ENCODE data around the gene SRSF3. TPM values are rescaled to one million over a fixed set of nuclear protein-coding genes. Genes with fewer than 3 reads are reported as not detected.
A peak's percentile ranks its signal among the peaks of the same experiment; 100 is the strongest.
"Not testable (repeated sequence)": the region's sequence is repeated elsewhere in the genome, so short reads cannot be mapped to it uniquely, and the experiment has no call there.

Gene SRSF3
- total RNA-seq, 1 experiment from 2014 or later: 171 TPM

DNA sequence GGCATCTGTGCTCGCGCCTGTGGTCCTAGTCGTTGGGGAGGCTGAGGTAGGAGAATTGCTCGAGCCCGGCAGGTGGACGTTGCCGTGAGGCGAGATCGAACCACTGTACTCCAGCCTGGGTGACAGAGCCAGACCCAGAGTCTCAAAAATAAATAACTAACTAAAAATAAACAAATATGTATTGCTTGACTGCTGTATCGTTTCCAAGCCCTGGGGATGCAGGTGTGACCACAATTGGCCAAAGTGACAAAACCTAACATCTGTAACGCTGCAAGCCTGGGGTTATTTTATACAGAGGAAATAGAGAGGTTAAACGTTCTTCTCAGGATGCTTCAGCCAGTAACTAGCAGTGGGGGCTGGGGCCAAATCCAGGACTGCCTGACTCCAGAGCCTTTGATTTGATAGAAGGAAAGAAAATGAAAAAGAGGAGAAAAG, 1.9 kb upstream of the SRSF3 start:
- no peak for DNase-seq
- peaks cover 9% of the 10 kb centered on the region for H3K36me3 ChIP-seq (replicated peaks; ENCODE audit: control insufficient read depth, insufficient read depth, low read length)
- no peak overlapping the region for H3K4me3 ChIP-seq (ENCODE audit: insufficient read depth, low read depth, low read length)
- H3K27me3 ChIP-seq (ENCODE audit: control insufficient read depth, insufficient read depth, low read length): no peaks in the 10 kb centered on the region

DNA sequence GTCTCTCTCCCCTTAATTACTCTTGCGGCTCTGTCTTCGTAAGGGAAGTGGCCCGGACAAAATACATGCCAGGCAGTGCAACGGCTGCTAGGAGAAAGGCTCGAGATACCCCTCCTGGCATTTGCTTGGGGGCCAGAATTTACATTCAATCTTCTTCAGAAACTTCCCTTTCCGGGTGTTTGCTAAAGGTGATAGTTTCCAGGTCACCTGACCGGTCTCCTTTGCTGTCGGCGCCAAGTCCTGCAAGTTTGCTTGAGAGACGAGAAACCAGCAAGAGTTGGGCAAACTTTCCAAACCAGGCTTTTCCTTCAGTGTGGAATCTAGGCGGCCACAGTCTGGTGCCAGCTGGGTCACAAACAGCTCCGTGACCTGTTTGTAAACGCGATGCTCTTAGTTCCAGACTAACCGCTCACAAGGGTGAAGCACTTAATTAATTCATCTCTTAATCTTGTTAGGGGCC, 563 bp upstream of the SRSF3 start:
- no peaks in the 10 kb centered on the region for H3K27me3 ChIP-seq (ENCODE audit: control insufficient read depth, insufficient read depth, low read length)
- H3K36me3 ChIP-seq (replicated peaks; ENCODE audit: control insufficient read depth, insufficient read depth, low read length): peaks cover 21% of the 10 kb centered on the region
- peak overlapping the region; percentile 94 for H3K4me3 ChIP-seq (ENCODE audit: insufficient read depth, low read depth, low read length)
- peak; percentile 61 for DNase-seq

DNA sequence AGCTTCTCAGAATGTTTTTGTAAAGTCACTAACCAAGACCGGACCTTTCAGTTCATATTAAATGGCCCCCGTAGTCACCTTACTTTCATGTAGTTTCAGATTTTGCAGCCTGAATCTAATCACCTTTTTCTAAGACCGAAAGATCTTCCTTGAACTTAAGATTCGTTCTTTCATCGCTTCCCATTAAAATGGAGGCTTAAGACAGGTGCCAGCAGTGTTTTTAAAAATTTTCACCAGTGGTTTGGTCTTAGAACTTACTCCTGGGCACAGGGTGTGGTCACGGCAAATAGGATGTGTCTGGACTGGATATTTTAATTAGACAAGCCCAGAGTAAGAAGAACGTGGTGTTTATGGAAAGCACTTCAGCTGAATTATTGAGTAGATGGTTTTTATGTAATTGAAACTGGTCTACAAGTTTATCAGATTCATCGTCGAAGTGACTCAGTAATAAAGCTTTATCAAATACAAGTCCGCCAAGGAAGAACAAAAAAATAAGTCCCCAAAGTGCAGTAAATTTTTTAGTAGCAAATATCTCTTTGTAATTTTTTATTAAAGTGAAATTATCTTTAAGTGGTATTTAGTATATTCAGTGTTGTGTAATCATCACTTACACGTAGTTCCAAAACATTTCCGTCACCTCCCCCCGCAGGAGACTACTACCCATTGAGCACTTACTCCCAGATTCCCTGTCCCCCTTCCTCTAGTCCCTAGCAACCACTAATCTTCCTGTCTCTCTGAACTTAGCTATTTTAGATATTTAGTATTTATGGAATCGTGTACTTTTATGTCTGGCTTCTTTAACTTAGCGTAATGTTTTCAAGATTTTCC, 868 bp downstream of the SRSF3 start:
- H3K4me3 ChIP-seq (ENCODE audit: insufficient read depth, low read depth, low read length): peak overlapping the region; percentile 94
- H3K36me3 ChIP-seq (replicated peaks; ENCODE audit: control insufficient read depth, insufficient read depth, low read length): peaks cover 34% of the 10 kb centered on the region
- H3K27me3 ChIP-seq (ENCODE audit: control insufficient read depth, insufficient read depth, low read length): no peaks in the 10 kb centered on the region
- peak; percentile 49 for DNase-seq

DNA sequence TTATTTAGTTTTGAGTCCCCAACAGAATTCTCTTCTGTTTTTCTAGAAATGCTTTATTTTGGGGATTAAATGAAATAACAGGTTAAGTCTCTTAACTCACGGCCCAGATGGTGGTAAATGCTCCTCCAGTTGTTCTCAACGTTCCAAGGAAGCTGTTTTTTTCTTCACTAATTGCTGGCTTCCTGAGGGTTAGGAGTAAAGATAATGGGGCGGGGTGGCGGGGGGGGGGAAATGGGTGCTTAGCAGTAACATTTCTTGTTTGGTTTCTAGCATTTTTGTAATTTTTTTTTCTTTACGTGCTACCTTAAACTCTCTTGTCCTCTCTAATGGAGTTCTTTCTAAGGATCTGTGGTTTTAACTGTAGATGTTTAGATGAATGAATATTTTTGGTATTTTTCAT, 2.2 kb downstream of the SRSF3 start:
- Histone ChIP-seq H3K36me3 (replicated peaks; ENCODE audit: control insufficient read depth, insufficient read depth, low read length) (peaks cover 46% of the 10 kb centered on the region), H3K27me3 (ENCODE audit: control insufficient read depth, insufficient read depth, low read length) (no peaks in the 10 kb centered on the region), H3K4me3 (ENCODE audit: insufficient read depth, low read depth, low read length) (peak overlapping the region; percentile 94)
- DNase-seq: no peak

DNA sequence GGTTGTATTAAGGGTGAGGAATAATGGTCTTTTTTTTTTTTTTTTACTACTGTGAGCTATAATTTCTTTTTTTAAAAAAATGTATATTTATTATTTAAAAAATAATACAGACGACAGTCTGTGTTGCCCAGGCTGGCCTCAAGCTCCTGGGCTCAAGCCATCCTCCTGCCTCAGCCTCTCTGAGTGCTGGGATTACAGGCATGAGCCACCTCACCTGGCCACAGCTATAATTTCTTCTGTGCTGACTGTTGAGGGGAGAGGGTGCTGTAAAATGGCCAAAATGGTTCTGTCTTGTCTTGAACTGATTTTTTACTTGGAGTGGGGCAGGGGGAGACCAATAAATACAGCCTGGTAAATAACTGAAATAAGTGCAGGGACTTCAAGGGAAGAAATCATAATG, 3.6 kb downstream of the SRSF3 start:
- Histone ChIP-seq H3K27me3 (ENCODE audit: control insufficient read depth, insufficient read depth, low read length) (no peaks in the 10 kb centered on the region), H3K4me3 (ENCODE audit: insufficient read depth, low read depth, low read length) (peak overlapping the region; percentile 94; the same call in 1 of the 2 replicates), H3K36me3 (replicated peaks; ENCODE audit: control insufficient read depth, insufficient read depth, low read length) (peaks cover 58% of the 10 kb centered on the region)
- no peak for DNase-seq

DNA sequence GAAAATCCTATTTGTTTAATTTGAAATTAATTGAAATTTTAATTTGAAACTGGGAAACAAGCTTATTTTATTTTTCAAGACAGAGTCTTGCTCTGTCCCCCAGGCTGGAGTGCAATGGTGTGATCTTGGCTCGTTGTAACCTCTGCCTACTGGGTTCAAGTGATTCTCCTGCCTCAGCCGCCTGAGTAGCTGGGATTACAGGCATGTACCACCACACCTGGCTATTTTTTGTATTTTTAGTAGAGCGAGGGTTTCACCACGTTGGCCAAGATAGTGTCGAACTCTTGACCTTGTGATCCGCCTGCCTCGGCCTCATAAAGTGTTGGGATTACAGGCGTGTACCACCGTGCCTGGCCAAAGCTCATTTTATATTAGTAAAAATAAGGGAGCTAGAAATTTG, 4.2 kb downstream of the SRSF3 start:
- no peak for DNase-seq
- peaks cover 63% of the 10 kb centered on the region for H3K36me3 ChIP-seq (replicated peaks; ENCODE audit: control insufficient read depth, insufficient read depth, low read length)
- H3K4me3 ChIP-seq (ENCODE audit: insufficient read depth, low read depth, low read length): no peak overlapping the region
- H3K27me3 ChIP-seq (ENCODE audit: control insufficient read depth, insufficient read depth, low read length): no peaks in the 10 kb centered on the region

DNA sequence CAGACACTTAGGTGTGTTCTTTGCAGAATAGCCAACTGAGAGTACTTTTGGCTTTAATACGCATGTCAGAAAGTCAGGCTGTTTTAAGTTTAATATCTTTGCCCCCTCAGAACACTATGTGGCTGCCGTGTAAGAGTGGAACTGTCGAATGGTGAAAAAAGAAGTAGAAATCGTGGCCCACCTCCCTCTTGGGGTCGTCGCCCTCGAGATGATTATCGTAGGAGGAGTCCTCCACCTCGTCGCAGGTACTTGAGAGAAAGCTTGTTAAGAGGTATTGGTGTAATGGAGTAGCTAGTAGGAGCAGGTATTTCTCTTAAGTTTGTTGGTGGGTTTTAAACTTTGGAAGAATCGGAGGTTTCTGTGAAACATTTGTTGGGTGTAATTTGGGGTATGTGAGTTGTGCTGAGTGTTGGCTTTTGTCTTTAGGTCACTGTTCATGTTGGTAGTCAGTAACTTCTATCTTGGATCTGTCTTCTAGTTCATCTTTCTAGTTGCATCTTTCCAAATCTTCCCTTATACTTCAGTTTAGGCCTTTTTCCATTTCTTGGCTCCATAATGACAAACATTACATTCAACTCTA, 4.7 kb downstream of the SRSF3 start:
- Histone ChIP-seq H3K27me3 (ENCODE audit: control insufficient read depth, insufficient read depth, low read length) (no peaks in the 10 kb centered on the region), H3K36me3 (replicated peaks; ENCODE audit: control insufficient read depth, insufficient read depth, low read length) (peaks cover 68% of the 10 kb centered on the region), H3K4me3 (ENCODE audit: insufficient read depth, low read depth, low read length) (no peak overlapping the region)
- DNase-seq: no peak

DNA sequence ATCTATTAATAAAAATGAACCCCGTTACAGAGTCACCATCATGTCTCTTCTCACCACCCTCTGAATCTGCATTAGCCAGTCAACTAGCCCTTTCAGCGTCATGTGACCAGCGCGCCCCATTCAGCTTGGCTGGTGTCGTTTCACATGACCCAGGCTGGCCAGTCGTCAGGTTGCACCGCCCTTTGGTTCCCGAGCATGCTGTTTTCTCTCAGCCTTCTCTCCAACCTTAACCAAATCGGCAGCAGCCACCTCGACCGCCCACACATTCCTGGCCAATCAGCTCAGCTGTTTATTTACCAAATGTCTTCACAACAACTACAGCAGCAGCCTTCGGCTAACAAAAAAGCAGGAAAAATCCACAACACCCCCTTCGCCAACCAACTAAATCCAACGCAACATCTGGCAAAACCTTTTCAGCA, 5.6 kb downstream of the SRSF3 start:
- Histone ChIP-seq H3K4me3 (ENCODE audit: insufficient read depth, low read depth, low read length) (no peak overlapping the region), H3K27me3 (ENCODE audit: control insufficient read depth, insufficient read depth, low read length) (no peaks in the 10 kb centered on the region), H3K36me3 (replicated peaks; ENCODE audit: control insufficient read depth, insufficient read depth, low read length) (peaks cover 75% of the 10 kb centered on the region)
- peak; percentile 47 for DNase-seq

DNA sequence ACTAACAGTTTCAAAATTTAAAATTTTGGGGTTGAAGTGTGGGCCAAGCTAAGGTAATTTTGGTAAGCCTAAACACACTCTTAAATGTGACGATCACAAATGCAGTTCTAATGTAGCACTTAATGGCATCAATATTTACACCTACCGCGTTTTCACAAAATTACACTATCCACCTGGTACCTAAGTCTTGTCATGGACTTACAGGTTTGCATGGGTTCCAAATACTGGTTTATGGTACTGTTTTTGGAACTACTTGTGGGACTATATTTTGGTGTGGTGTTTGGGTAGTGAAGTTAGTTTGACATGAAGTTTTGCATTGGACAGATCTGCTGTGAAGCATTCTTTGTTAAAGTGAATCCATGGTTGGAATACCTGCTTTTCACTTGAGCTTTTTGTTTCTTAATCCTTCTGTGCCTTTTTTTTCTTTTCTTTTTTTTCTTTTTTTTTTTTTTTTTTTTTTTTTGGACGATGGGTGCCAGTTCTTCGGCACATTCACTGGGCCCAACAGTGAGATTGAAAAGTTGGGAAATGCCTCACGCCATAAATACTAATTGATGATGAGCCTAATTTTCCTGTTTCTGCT, 6.5 kb downstream of the SRSF3 start:
- Histone ChIP-seq H3K27me3 (ENCODE audit: control insufficient read depth, insufficient read depth, low read length) (no peaks in the 10 kb centered on the region), H3K4me3 (ENCODE audit: insufficient read depth, low read depth, low read length) (no peak overlapping the region), H3K36me3 (replicated peaks; ENCODE audit: control insufficient read depth, insufficient read depth, low read length) (peaks cover 80% of the 10 kb centered on the region)
- DNase-seq: no peak

DNA sequence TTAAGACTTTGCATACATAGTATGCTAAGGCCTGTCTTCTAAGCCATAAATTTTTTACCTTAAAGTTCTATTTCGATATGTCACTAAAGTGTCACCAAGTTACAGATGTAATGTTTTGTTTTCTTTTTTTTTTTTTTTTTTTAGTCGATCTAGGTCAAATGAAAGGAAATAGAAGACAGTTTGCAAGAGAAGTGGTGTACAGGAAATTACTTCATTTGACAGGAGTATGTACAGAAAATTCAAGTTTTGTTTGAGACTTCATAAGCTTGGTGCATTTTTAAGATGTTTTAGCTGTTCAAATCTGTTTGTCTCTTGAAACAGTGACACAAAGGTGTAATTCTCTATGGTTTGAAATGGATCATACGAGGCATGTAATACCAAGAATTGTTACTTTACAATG, 7.7 kb downstream of the SRSF3 start:
- H3K27me3 ChIP-seq (ENCODE audit: control insufficient read depth, insufficient read depth, low read length); DNase-seq; H3K4me3 ChIP-seq (ENCODE audit: insufficient read depth, low read depth, low read length): not testable (repeated sequence)
- peaks cover 80% of the 10 kb centered on the region for H3K36me3 ChIP-seq (replicated peaks; ENCODE audit: control insufficient read depth, insufficient read depth, low read length)

DNA sequence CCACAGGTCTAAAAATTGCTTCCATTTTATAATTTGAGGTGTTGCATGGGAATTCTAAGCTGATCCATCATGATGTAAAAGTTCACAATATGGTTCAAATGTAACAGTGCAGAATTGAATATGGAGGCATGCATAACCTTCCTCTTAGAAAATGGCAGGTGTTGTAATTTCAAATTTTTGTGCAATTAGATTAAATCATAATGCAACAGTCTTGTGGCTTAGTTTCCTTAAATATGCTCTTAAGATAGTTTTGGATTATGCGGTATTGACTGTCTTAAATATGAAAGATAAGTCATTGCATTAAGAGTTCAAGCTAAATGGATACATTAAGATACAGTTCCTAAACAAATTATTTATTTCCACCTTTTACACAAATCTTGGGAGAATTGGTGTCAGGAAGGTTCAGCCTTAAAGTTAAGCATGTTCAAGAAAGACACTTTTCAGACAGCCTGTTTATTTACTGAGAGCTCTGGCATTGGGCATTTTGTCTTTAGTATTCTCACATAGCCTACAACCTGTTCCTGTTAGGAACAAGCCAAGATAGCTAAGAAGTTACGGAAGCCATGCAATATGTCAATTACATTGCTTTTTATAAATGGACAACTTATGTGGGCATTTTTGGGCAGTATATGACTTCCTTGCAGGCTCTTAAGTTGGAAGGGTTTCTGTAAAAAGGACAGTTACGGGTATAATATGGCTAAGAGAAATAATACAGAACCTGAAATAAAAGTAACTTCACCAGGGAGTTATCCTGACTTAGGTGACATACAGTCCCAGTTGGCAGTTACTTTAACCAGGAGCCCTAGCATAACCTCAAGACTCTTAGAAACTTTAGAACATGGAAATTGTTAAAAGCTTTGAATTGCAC, 9.3 kb downstream of the SRSF3 start:
- H3K4me3 ChIP-seq (ENCODE audit: insufficient read depth, low read depth, low read length): no peak overlapping the region

DNA sequence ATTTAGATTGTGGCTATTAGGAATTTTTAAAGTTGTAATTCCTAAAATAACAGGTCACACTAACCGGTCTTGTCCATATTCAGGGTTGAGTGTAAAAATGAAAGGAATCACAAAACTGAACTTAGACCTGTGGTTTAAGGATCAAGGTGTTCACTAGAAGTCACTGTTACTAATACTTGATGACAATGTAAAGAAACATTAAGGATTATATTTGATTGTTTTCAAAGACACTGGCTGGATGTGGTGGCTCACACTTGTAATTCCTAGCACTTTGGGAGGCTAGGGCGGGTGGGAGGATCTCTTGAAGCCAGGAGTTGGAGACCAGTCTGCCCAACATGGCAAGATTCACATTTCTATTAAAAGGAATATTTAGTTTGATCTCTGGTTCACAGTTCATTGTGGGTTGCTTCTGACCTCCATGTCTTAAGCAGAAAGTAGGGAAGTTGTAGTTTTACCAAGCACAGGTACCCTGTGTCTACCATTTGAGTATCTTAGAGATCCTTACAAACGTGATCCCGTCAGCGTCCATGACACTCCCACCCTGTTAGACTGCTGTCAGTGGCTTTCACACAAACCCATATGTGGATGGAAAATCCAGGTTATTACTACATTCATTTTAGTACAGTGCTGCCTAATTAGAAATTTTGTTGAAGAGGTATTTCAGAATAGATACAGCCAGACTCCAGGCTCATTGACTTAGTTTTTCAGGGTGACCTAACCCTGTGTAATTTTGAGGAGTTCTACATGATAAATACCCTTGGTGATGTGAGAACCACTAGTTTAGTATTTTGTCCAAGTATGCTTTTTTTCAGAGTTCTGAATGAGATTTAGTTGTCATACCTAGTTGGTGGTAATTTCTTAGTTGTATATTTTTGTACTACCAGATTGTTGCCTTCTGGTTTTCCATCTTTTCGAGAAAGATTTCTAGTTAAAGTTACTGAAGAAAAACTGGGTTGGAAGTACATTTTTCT, 10.2 kb downstream of the SRSF3 start:
- H3K27me3 ChIP-seq (ENCODE audit: control insufficient read depth, insufficient read depth, low read length): no peaks in the 10 kb centered on the region
- no peak for DNase-seq
- H3K36me3 ChIP-seq (replicated peaks; ENCODE audit: control insufficient read depth, insufficient read depth, low read length): peaks cover 68% of the 10 kb centered on the region
- no peak overlapping the region for H3K4me3 ChIP-seq (ENCODE audit: insufficient read depth, low read depth, low read length)

More for the DNA sequence above, 9.3 kb downstream of the SRSF3 start:
- DNase-seq: no peak
- Histone ChIP-seq H3K27me3 (ENCODE audit: control insufficient read depth, insufficient read depth, low read length) (no peaks in the 10 kb centered on the region), H3K36me3 (replicated peaks; ENCODE audit: control insufficient read depth, insufficient read depth, low read length) (peaks cover 75% of the 10 kb centered on the region)

DNA sequence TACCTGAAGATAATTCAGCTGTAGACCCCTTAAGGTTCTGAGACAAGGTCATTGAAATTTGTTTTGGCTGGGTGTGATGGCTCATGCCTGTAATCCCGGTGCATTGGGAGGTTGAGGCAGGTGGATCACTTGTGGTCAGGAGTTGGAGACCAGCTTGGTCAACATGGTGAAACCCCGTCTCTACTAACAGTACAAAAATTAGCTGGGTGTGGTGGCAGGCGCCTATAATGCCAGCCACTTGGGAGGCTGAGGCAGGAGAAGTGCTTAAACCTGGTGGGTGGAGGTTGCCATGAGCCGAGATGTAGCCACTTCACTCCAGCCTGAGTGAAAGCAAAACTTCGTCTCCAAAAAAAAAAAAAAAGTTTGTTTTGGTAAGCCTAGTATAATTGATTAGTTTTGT, 11.0 kb downstream of the SRSF3 start:
- Histone ChIP-seq H3K27me3 (ENCODE audit: control insufficient read depth, insufficient read depth, low read length) (no peaks in the 10 kb centered on the region), H3K4me3 (ENCODE audit: insufficient read depth, low read depth, low read length) (no peak overlapping the region), H3K36me3 (replicated peaks; ENCODE audit: control insufficient read depth, insufficient read depth, low read length) (peaks cover 64% of the 10 kb centered on the region)
- DNase-seq: no peak

Measured in H7 (cell line).